H1 (cell line): ENCODE results near the gene UBE4A. TPM values are rescaled to one million over a fixed set of nuclear protein-coding genes. Genes with fewer than 3 reads are reported as not detected.

Experiments
- ASH2L ChIP-seq: fragments of 200-600, 300-600 bp; sonication (generic); IDR thresholded peaks from one replicate; pipeline ENCODE4 v1.7.1; 2017; ENCODE audit warnings: low read length
- ATF2 ChIP-seq: IDR thresholded peaks from 2 replicates; pipeline ENCODE4 v1.6.1; 2012; ENCODE audit warnings: low read length, inconsistent platforms
- BCL11A ChIP-seq, 2 experiments: IDR thresholded peaks; one replicate each; pipeline ENCODE4 v1.6.1; 2011; ENCODE audit warnings: low read depth in 2 of 2, low read length in 2 of 2, mild to moderate bottlenecking in 2 of 2
- BRCA1 ChIP-seq: IDR thresholded peaks from 2 replicates; pipeline ENCODE4 v1.6.1; 2012; ENCODE audit warnings: low read depth, low read length, improper control_type of control experiment
- CTCF ChIP-seq, 3 experiments: IDR thresholded peaks; 1 replicate in 2 of 3; 2 replicates in 1 of 3; pipeline versions ENCODE4 v1.5.1 to v1.6.1; 2011; ENCODE audit warnings: low read length in 3 of 3, mild to moderate bottlenecking in 3 of 3, inconsistent platforms in 2 of 3, low read depth in 1 of 3, moderate library complexity in 1 of 3; ENCODE audit not compliant: insufficient read depth in 1 of 3; ENCODE audit errors: control extremely low read depth in 1 of 3
- EZH2 ChIP-seq: fragments of 200-600 bp; sonication (generic); IDR thresholded peaks from 2 replicates; pipeline ENCODE4 v1.7.1; 2012; ENCODE audit warnings: low read depth, mild to moderate bottlenecking, moderate library complexity, low read length, inconsistent platforms; ENCODE audit not compliant: severe bottlenecking
- GABPA ChIP-seq: IDR thresholded peaks from 2 replicates; pipeline ENCODE4 v1.6.1; 2011; ENCODE audit warnings: mild to moderate bottlenecking, low read length, moderate library complexity, borderline replicate concordance; ENCODE audit not compliant: insufficient read depth
- GTF2F1 ChIP-seq: IDR thresholded peaks from 2 replicates; pipeline ENCODE4 v1.6.1; 2012; ENCODE audit warnings: low read depth, low read length, improper control_type of control experiment, borderline replicate concordance
- KDM5A ChIP-seq: fragments of 200-600 bp; IDR thresholded peaks from 2 replicates; pipeline ENCODE4 v1.7.1; 2012; ENCODE audit warnings: mild to moderate bottlenecking, low read length, inconsistent platforms, mixed read lengths
- NANOG ChIP-seq: IDR thresholded peaks from 2 replicates; pipeline ENCODE4 v1.6.1; 2011; ENCODE audit warnings: low read length, low read depth, mild to moderate bottlenecking, inconsistent platforms; ENCODE audit not compliant: insufficient read depth, poor library complexity, severe bottlenecking
- POLR2AphosphoS5 ChIP-seq: IDR thresholded peaks from 2 replicates; pipeline ENCODE4 v1.6.1; 2011; ENCODE audit warnings: low read depth, low read length
- RAD21 ChIP-seq, 2 experiments: IDR thresholded peaks in 1 of 2; conservative IDR thresholded peaks in 1 of 2; 2 replicates each; pipeline ENCODE4 v1.6.1; 2011; ENCODE audit warnings: low read depth in 2 of 2, low read length in 2 of 2, improper control_type of control experiment in 1 of 2, inconsistent platforms in 1 of 2, mild to moderate bottlenecking in 1 of 2, moderate library complexity in 1 of 2
- RFX5 ChIP-seq: IDR thresholded peaks from 2 replicates; pipeline ENCODE4 v1.6.1; 2011; ENCODE audit warnings: low read depth, low read length, improper control_type of control experiment, borderline replicate concordance
- RNF2 ChIP-seq: fragments of 200-900, 300-1000 bp; sonication (generic); IDR thresholded peaks from 2 replicates; pipeline ENCODE4 v1.7.1; 2016; ENCODE audit warnings: borderline replicate concordance, low read depth, mild to moderate bottlenecking, antibody characterized with exemption, low read length; ENCODE audit not compliant: poor library complexity, severe bottlenecking; ENCODE audit errors: missing control alignments
- SIX5 ChIP-seq: IDR thresholded peaks from 2 replicates; pipeline ENCODE4 v1.6.1; 2011; ENCODE audit warnings: mild to moderate bottlenecking, low read depth, low read length
- TBP ChIP-seq: IDR thresholded peaks from 2 replicates; pipeline ENCODE4 v1.6.1; 2011; ENCODE audit warnings: low read depth, low read length, improper control_type of control experiment
- USF2 ChIP-seq: IDR thresholded peaks from 2 replicates; pipeline ENCODE4 v1.6.1; 2011; ENCODE audit warnings: low read length, improper control_type of control experiment
- polyA plus RNA-seq, 7 experiments: library from polyadenylated mRNA; depleted of rRNA in 3 of 7; stranded (reverse) in 5 of 7; unstranded in 2 of 7; fragments of >200 nt in 5 of 7; fragments of 200-250 nt in 2 of 7; gene quantifications; 1 replicate in 5 of 7; 2 replicates in 1 of 7; 4 replicates in 1 of 7; pipeline versions ENCODE4 v1.2.1 to v1.2.3, GENCODE V29; 2011 to 2013; ENCODE audit warnings: missing spikeins in 2 of 7, mixed read lengths in 2 of 7
- total RNA-seq: library from RNA; stranded (reverse); fragmentation: NEBNext Ultra II Directional; extraction: Animal tissue kit (Norgen Biotek cat#: 25700); gene quantifications from 2 replicates; pipeline ENCODE4 v1.2.1, GENCODE V29; 2021

UBE4A gene
- total and polyA plus RNA-seq, 2 of the 8 experiments (the other 6 are each of a cell fraction or from before 2014, with no cell fraction given): 11.3 to 34.5 TPM

GRCh38 chr11:118359295-118359958 lies at the start of gene UBE4A (continued):
- peak; percentile 54 for TF ChIP-seq USF2
- TF ChIP-seq RFX5: no peak
- TF ChIP-seq CTCF (IDR thresholded peaks at IDR 0.05; ENCODE audit: control extremely low read depth in 1 of 3, insufficient read depth in 1 of 3, low read depth in 1 of 3, low read length in 3 of 3): 0 out of 4 replicates have a peak, but pooled peaks of 1 of the 3 experiments have one; percentile 1
- TF ChIP-seq TBP: peak; percentile 77
- TF ChIP-seq EZH2: no peak
- no peak for TF ChIP-seq NANOG
- no peak for TF ChIP-seq RAD21 (IDR thresholded peaks at IDR 0.05 in 1 of 2, conservative IDR thresholded peaks at IDR 0.05 in 1 of 2; ENCODE audit: low read depth in 2 of 2, low read length in 2 of 2)
- peak; percentile 90 for TF ChIP-seq POLR2AphosphoS5
- TF ChIP-seq GTF2F1: no peak
- TF ChIP-seq ATF2: no peak
- TF ChIP-seq KDM5A: peak; percentile 67
- TF ChIP-seq BRCA1: no peak
- TF ChIP-seq SIX5: peak; percentile 16; the same call in 1 of the 2 replicates
- TF ChIP-seq GABPA: peak; percentile 98
- TF ChIP-seq BCL11A (IDR thresholded peaks at IDR 0.05; ENCODE audit: low read depth in 2 of 2, low read length in 2 of 2): no peak
- TF ChIP-seq ASH2L: peak; percentile 67
- TF ChIP-seq RNF2: no peak
